Panc1 (cell line): Measurements from ENCODE around the gene NOL4L. TPM values are rescaled to one million over a fixed set of nuclear protein-coding genes. Genes with fewer than 3 reads are reported as not detected.

ENCODE experiments used
- ATAC-seq: fragments of 200-7000 bp; cut with Tn5 transposase; 2 replicates; pipeline ENCODE4 v1.9.1; 2020; ENCODE audit warnings: mild to moderate bottlenecking, moderate library complexity
- BruUV-seq: library from RNA; stranded (reverse); fragments of 400-500 nt; replicated peaks from 2 replicates; lab custom pipeline; 2021; lab: Mats Ljungman, UMichigan
- CTCF ChIA-PET: fragments of 300-600 bp; sonication (Branson Sonifier 250); formaldehyde crosslinking; loops from one replicate; lab custom pipeline; 2022; ENCODE audit warnings: antibody characterized with exemption; lab: Charles Lee
- POLR2A ChIA-PET: fragments of 300-600 bp; sonication (Branson Sonifier 250); formaldehyde crosslinking; loops from one replicate; lab custom pipeline; 2022; ENCODE audit warnings: antibody characterized with exemption; lab: Charles Lee
- DNase-seq: peaks from one replicate; pipeline ENCODE4 v3.0.0-alpha.2; 2010; ENCODE audit warnings: low read depth, low spot score
- H3K27ac ChIP-seq: 2 replicates; pipeline ENCODE4 v1.5.1; 2011; ENCODE audit warnings: mild to moderate bottlenecking, low read length, inconsistent platforms
- H3K27me3 ChIP-seq: fragments of 200-500 bp; sonication (Bioruptor generic); 2 replicates; pipeline ENCODE4 v1.6.0; 2014; ENCODE audit warnings: low read length, inconsistent platforms; ENCODE audit not compliant: control insufficient read depth, insufficient read depth
- H3K36me3 ChIP-seq: fragments of 200-500 bp; sonication (Bioruptor generic); 2 replicates; pipeline ENCODE4 v1.5.1; 2014; ENCODE audit warnings: inconsistent platforms, mild to moderate bottlenecking, low read length, moderate library complexity; ENCODE audit not compliant: control insufficient read depth, insufficient read depth
- H3K4me1 ChIP-seq: 2 replicates; pipeline ENCODE4 v1.5.1; 2011; ENCODE audit warnings: inconsistent platforms, mild to moderate bottlenecking, low read length, moderate library complexity; ENCODE audit not compliant: control insufficient read depth, insufficient read depth
- H3K4me3 ChIP-seq, 2 experiments: 2 replicates each; pipeline ENCODE4 v1.5.1; 2011 to 2012; ENCODE audit warnings: low read depth in 2 of 2, low read length in 2 of 2, mild to moderate bottlenecking in 2 of 2, inconsistent platforms in 1 of 2, moderate library complexity in 1 of 2
- H3K9me3 ChIP-seq: fragments of 200-500 bp; sonication (Bioruptor generic); 2 replicates; pipeline ENCODE4 v1.5.1; 2014; ENCODE audit warnings: low read depth, mild to moderate bottlenecking, inconsistent platforms, low read length, moderate library complexity; ENCODE audit not compliant: control insufficient read depth, insufficient read depth
- POLR2AphosphoS5 ChIP-seq: IDR thresholded peaks from 2 replicates; pipeline ENCODE4 v1.6.1; 2012; ENCODE audit warnings: mild to moderate bottlenecking, low read depth, low read length, moderate library complexity
- REST ChIP-seq, 2 experiments: IDR thresholded peaks; 2 replicates each; pipeline ENCODE4 v1.6.1; 2011 to 2012; ENCODE audit warnings: low read depth in 2 of 2, control low read depth in 1 of 2, low read length in 1 of 2, mild to moderate bottlenecking in 1 of 2, moderate library complexity in 1 of 2; ENCODE audit not compliant: insufficient read depth in 1 of 2
- SIN3A ChIP-seq: IDR thresholded peaks from 2 replicates; pipeline ENCODE4 v1.6.1; 2012; ENCODE audit warnings: low read depth, mild to moderate bottlenecking, low read length, moderate library complexity, borderline replicate concordance; ENCODE audit not compliant: insufficient read depth
- TCF7L2 ChIP-seq: IDR thresholded peaks from 2 replicates; pipeline ENCODE4 v1.6.1; 2011; ENCODE audit warnings: mild to moderate bottlenecking, low read depth, low read length, inconsistent platforms
- in situ Hi-C: cut with HindIII; loops from 2 replicates; pipeline ENCODE4 v1.10.0; 2016; ENCODE audit warnings: low sequenced_read_pairs, low pct_unique_long_range_greater_than_20kb
- intact Hi-C: fragments of 100-400 bp; cut with micrococcal nuclease; formaldehyde crosslinking; loops from one replicate; pipeline ENCODE4 v1.10.0; 2022; ENCODE audit not compliant: unreplicated experiment
- total RNA-seq: library from RNA; stranded (reverse); gene quantifications from one replicate; pipeline ENCODE4 v1.2.1, GENCODE V29; 2021; ENCODE audit not compliant: unreplicated experiment
- TF ChIP-seq, protein P1 (sequence below): fragments of 450-650 bp; IDR thresholded peaks from 2 replicates; pipeline ENCODE4 v1.5.1; 2017; ENCODE audit warnings: mild to moderate bottlenecking

NOL4L gene
- total RNA-seq, 1 experiment from 2014 or later = 21.6 TPM

- in situ Hi-C loops (no loop called here), intact Hi-C loops (no loop called here)
- no peak overlapping the region for H3K27ac ChIP-seq
- H3K27me3 ChIP-seq = no peaks in the 10 kb centered on the region
- no peak for DNase-seq
- H3K4me1 ChIP-seq = no peaks in the 10 kb centered on the region
- CTCF ChIA-PET = no interaction called here
- no TSS peak for BruUV-seq
- H3K9me3 ChIP-seq = no peaks in the 10 kb centered on the region
- no peak overlapping the region for H3K4me3 ChIP-seq
- no peak for TF ChIP-seq TCF7L2
- TF ChIP-seq, protein P1, sequence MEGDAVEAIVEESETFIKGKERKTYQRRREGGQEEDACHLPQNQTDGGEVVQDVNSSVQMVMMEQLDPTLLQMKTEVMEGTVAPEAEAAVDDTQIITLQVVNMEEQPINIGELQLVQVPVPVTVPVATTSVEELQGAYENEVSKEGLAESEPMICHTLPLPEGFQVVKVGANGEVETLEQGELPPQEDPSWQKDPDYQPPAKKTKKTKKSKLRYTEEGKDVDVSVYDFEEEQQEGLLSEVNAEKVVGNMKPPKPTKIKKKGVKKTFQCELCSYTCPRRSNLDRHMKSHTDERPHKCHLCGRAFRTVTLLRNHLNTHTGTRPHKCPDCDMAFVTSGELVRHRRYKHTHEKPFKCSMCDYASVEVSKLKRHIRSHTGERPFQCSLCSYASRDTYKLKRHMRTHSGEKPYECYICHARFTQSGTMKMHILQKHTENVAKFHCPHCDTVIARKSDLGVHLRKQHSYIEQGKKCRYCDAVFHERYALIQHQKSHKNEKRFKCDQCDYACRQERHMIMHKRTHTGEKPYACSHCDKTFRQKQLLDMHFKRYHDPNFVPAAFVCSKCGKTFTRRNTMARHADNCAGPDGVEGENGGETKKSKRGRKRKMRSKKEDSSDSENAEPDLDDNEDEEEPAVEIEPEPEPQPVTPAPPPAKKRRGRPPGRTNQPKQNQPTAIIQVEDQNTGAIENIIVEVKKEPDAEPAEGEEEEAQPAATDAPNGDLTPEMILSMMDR = no peak
- TF ChIP-seq POLR2AphosphoS5 = no peak
- POLR2A ChIA-PET = interaction anchor here (0.6 kb wide), 1 partner anchor 144 kb away, joined by 3 read pairs; no protein-coding TSS in a partner anchor
- no peaks in the 10 kb centered on the region for H3K36me3 ChIP-seq
- ATAC-seq = no peak
Measured at GRCh38 chr20:32501709-32502108, 83.4 kb downstream of the NOL4L start.

DNA sequence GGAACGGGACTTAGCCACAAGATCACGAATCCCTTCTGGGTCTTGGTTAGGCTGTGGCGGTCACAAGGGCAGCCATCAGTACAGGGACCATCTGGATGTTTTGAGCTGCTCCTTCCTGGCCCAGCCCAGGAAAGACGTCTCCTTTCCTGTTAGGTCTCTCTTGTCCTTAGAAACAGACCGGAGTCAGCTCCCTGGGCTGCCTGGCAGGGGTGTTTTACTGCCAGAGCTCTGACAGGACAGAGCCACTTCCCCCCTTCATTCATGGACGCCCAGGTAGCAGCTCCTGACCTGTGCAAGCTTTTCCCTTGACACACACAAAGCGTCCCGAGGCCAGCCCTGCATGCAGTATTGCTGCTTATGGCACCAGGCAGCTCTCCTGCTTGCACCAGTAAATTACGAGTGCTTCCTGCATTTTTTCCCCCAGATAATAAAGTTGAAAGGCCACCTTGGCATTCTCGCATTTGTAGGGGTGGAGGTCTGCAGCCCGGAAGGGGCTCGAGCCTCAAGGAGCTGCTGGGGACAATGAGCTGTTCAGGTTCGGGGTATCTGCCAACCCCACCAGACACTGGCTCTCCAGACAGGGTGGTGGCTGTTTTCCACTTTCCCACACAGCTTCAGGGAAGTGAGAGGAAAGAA, 87.4 kb downstream of the NOL4L start:
- in situ Hi-C loops = no loop called here
- H3K27me3 ChIP-seq = no peaks in the 10 kb centered on the region
- H3K4me3 ChIP-seq = no peak overlapping the region
- intact Hi-C loops = no loop called here
- no TSS peak for BruUV-seq
- no peak overlapping the region for H3K27ac ChIP-seq
- CTCF ChIA-PET = interaction anchor here (1.0 kb wide), 1 partner anchor 26 kb away, joined by 11 read pairs; no protein-coding TSS in a partner anchor
- POLR2A ChIA-PET = interaction anchor here (0.6 to 0.7 kb wide), 2 partner anchors 13 to 266 kb away, joined by 4 to 5 read pairs; no protein-coding TSS in a partner anchor
- no peak for ATAC-seq
- no peaks in the 10 kb centered on the region for H3K9me3 ChIP-seq
- no peak for TF ChIP-seq POLR2AphosphoS5
- no peaks in the 10 kb centered on the region for H3K36me3 ChIP-seq
- DNase-seq = no peak
- no peaks in the 10 kb centered on the region for H3K4me1 ChIP-seq

GRCh38 chr20:32496811-32497533, 88.2 kb downstream of the NOL4L start:
- H3K27ac ChIP-seq = no peak overlapping the region
- H3K4me3 ChIP-seq = no peak overlapping the region
- ChIA-PET CTCF (no interaction called here), POLR2A (interaction anchor here (0.6 kb wide), 1 partner anchor 14 kb away, joined by 4 read pairs; no protein-coding TSS in a partner anchor)
- in situ Hi-C loops (no loop called here), intact Hi-C loops (no loop called here)
- H3K9me3 ChIP-seq = no peaks in the 10 kb centered on the region
- no peak for DNase-seq
- no peak for TF ChIP-seq REST (IDR thresholded peaks at IDR 0.05; ENCODE audit: insufficient read depth in 1 of 2, low read depth in 2 of 2, low read length in 1 of 2)
- no peak for TF ChIP-seq TCF7L2
- TF ChIP-seq, protein P1 = no peak
- TF ChIP-seq SIN3A = no peak
- TF ChIP-seq POLR2AphosphoS5 = no peak
- H3K36me3 ChIP-seq = no peaks in the 10 kb centered on the region
- BruUV-seq = no TSS peak
- H3K27me3 ChIP-seq = no peaks in the 10 kb centered on the region
- H3K4me1 ChIP-seq = no peaks in the 10 kb centered on the region
- ATAC-seq = no peak
